MM.1S (cell line): ENCODE data around the gene GNPTG.

ENCODE experiments used
- DNase-seq: peaks from one replicate; pipeline ENCODE4 v3.0.0-alpha.2; 2015
- H2AFZ ChIP-seq: fragments of 300-600 bp; sonication (generic); 2 replicates; pipeline ENCODE4 v1.6.0; 2016; ENCODE audit warnings: antibody characterized with exemption, low read length
- H3F3A ChIP-seq: fragments of 300-600 bp; sonication (generic); 2 replicates; pipeline ENCODE4 v1.6.1; 2016; ENCODE audit warnings: mild to moderate bottlenecking, antibody characterized with exemption, low read length, moderate library complexity, mixed read lengths; ENCODE audit not compliant: insufficient read depth
- H3K27ac ChIP-seq: fragments of 300-600 bp; sonication (generic); 2 replicates; pipeline ENCODE4 v1.5.1; 2016; ENCODE audit warnings: mild to moderate bottlenecking, low read length
- H3K27me3 ChIP-seq: fragments of 300-600 bp; sonication (generic); replicated peaks from 2 replicates; pipeline ENCODE4 v1.6.0; 2016; ENCODE audit warnings: low read length; ENCODE audit not compliant: insufficient read depth
- H3K36me3 ChIP-seq: fragments of 300-600 bp; sonication (generic); replicated peaks from 2 replicates; pipeline ENCODE4 v1.6.1; 2016; ENCODE audit warnings: mild to moderate bottlenecking, low read length, mixed read lengths; ENCODE audit not compliant: insufficient read depth
- H3K4me1 ChIP-seq: fragments of 300-600 bp; sonication (generic); 2 replicates; pipeline ENCODE4 v1.6.1; 2016; ENCODE audit warnings: low read length, mixed read lengths
- H3K4me2 ChIP-seq: fragments of 300-600 bp; sonication (generic); 2 replicates; pipeline ENCODE4 v1.6.0; 2016; ENCODE audit warnings: low read depth, low read length
- H3K4me3 ChIP-seq: fragments of 300-600 bp; sonication (generic); 2 replicates; pipeline ENCODE4 v1.5.1; 2016; ENCODE audit warnings: low read length, mixed read lengths
- H3K79me2 ChIP-seq: fragments of 300-600 bp; sonication (generic); 2 replicates; pipeline ENCODE4 v1.6.1; 2016; ENCODE audit warnings: mixed run types, low read length, mixed read lengths
- H3K9ac ChIP-seq: fragments of 300-600 bp; sonication (generic); 2 replicates; pipeline ENCODE4 v1.6.1; 2016; ENCODE audit warnings: low read length, mixed read lengths
- H3K9me2 ChIP-seq: fragments of 300-600 bp; sonication (generic); replicated peaks from 2 replicates; pipeline ENCODE4 v1.6.1; 2016; ENCODE audit warnings: mild to moderate bottlenecking, low read length, mixed read lengths; ENCODE audit not compliant: insufficient read depth
- H3K9me3 ChIP-seq: fragments of 300-600 bp; sonication (generic); replicated peaks from 2 replicates; pipeline ENCODE4 v1.6.1; 2016; ENCODE audit warnings: mild to moderate bottlenecking, low read length, mixed read lengths; ENCODE audit not compliant: insufficient read depth
- H4K20me1 ChIP-seq: fragments of 300-600 bp; sonication (generic); 2 replicates; pipeline ENCODE4 v1.6.1; 2016; ENCODE audit warnings: mild to moderate bottlenecking, low read length, moderate library complexity, mixed read lengths; ENCODE audit not compliant: insufficient read depth
- CTCF ChIP-seq: fragments of 300-600 bp; sonication (generic); IDR thresholded peaks from 2 replicates; pipeline ENCODE4 v1.5.1; 2016; ENCODE audit warnings: antibody characterized with exemption, low read length, mixed read lengths
- EZH2 ChIP-seq: fragments of 300-600 bp; sonication (generic); optimal IDR thresholded peaks from 2 replicates; pipeline ENCODE3; 2017; ENCODE audit warnings: low read depth, mild to moderate bottlenecking, antibody characterized with exemption, low read length, mixed read lengths
- EZH2phosphoT487 ChIP-seq: fragments of 300-600 bp; sonication (generic); IDR thresholded peaks from 2 replicates; pipeline ENCODE4 v1.6.1; 2018; ENCODE audit warnings: antibody characterized with exemption, low read length

GNPTG gene

DNA sequence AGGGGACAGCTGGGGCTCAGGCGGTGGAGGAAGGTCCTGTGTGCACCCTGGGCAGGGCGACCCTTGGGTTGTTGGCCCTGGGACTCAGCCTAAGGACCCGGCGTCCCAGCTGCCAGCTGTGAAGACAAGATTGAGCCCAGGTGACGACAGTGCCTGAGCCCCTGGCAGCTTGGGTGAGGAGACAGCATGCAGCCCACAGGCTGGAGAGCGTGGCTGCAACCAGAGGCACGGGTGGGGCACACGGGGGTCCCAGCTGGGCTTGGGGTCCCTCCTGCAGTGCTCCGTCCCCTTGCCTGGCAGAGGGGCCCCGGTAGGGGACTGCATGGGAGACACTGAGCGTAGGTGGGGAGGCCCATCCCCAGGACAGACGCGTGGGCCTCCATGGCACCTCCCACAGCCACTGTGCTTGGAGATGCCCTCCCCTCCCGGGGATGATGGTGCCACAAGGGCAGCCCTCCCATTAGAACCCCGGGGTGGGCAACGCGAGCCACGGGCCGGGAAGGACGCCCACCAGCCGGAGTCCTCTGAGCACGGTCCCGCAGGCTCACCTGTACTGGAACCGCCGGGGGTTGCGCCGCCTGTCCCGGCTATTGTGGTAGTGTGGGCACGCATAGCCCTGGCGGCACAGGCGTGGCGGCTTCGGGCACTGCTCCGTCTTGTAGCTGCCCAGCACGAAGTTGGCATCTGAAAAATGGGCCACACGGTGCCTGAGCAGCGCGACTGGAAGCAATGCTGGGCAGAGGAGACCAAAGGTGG, 47.3 kb downstream of the GNPTG start:
- no peaks in the 10 kb centered on the region for H3K9me3 ChIP-seq
- peaks cover 15% of the 10 kb centered on the region for H3K79me2 ChIP-seq
- H3K27me3 ChIP-seq, result no peaks in the 10 kb centered on the region
- H4K20me1 ChIP-seq, result no peaks in the 10 kb centered on the region
- TF ChIP-seq EZH2 (no peak), CTCF (no peak), EZH2phosphoT487 (no peak)
- no peaks in the 10 kb centered on the region for H3F3A ChIP-seq
- H3K9me2 ChIP-seq, result no peaks in the 10 kb centered on the region
- H3K4me2 ChIP-seq, result no peak overlapping the region
- H3K4me1 ChIP-seq, result no peaks in the 10 kb centered on the region
- H2AFZ ChIP-seq, result no peak overlapping the region
- no peak overlapping the region for H3K9ac ChIP-seq
- peaks cover 3% of the 10 kb centered on the region; the same call in 1 of the 2 replicates for H3K36me3 ChIP-seq
- no peak overlapping the region for H3K4me3 ChIP-seq
- H3K27ac ChIP-seq, result no peak overlapping the region
- no peak for DNase-seq

DNA sequence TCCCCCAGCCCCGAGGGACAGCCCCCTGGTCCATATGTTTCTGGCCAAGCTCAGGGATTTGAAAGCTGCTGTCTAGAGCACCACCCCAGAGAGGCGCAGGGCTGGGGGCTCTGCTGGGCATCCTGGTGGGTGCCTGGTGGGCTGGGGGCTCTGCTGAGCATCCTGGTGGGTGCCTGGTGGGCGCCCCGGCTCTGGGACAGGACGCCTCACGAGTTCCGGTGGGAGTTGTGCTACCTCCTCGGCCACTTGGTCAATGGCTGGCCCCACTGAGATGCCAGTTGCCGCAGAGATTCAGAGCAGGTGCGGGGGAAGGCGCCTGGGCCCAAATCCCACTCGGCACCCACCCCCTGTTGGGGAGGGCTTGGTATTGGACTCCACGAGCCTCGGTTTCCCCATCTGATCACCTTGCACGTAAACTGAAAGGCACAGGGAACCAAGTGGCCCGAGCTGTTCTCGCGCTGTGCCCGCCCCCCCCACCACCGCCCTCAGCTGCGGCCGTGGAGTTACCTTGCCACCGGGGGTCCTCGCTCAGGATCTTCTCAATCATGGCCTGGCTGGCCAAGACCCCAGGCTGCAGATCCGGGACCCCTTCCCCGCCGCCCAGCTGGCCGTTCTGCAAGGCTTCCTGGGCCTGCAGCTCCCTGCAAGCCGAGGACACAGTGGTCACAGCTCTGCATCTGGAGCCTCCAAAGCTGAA, 49.5 kb downstream of the GNPTG start:
- no peaks in the 10 kb centered on the region for H3K9me2 ChIP-seq
- H3K9ac ChIP-seq, result no peak overlapping the region
- no peak overlapping the region for H3K4me2 ChIP-seq
- no peaks in the 10 kb centered on the region for H3K4me1 ChIP-seq
- no peak for DNase-seq
- H3K27ac ChIP-seq, result no peak overlapping the region
- H3K79me2 ChIP-seq, result peaks cover 34% of the 10 kb centered on the region
- H3K27me3 ChIP-seq, result no peaks in the 10 kb centered on the region
- no peaks in the 10 kb centered on the region for H4K20me1 ChIP-seq
- H3K36me3 ChIP-seq, result peaks cover 3% of the 10 kb centered on the region; the same call in 1 of the 2 replicates
- no peak overlapping the region for H2AFZ ChIP-seq
- H3F3A ChIP-seq, result no peaks in the 10 kb centered on the region
- TF ChIP-seq CTCF, result no peak
- TF ChIP-seq EZH2phosphoT487, result no peak
- no peak for TF ChIP-seq EZH2
- no peaks in the 10 kb centered on the region for H3K9me3 ChIP-seq
- no peak overlapping the region for H3K4me3 ChIP-seq

DNA sequence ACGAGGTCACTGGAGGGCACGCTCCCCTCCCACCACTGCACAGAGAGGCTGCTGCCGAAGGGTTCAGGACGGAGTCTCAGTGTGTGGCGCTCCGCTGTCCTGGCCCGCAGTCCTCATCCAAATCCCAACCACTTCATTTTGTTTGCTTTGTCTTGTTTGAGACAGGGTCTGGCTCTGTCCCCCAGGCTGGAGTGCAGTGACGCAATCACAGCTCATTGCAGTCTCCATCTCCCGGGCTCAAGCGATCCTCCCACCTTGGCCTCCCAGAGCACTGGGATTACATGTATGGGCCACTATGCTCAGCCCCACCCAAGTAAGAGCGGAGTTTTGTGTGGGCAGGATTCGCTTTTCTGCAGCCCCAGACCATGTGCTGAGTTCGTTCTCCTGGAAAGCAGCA, 50.0 kb downstream of the GNPTG start:
- Histone ChIP-seq H3K4me2 (no peak overlapping the region), H3K4me1 (no peaks in the 10 kb centered on the region), H3K27me3 (no peaks in the 10 kb centered on the region), H4K20me1 (no peaks in the 10 kb centered on the region), H3K27ac (no peak overlapping the region), H2AFZ (no peak overlapping the region), H3K36me3 (peaks cover 6% of the 10 kb centered on the region; the same call in 1 of the 2 replicates), H3K9ac (no peak overlapping the region), H3K9me3 (no peaks in the 10 kb centered on the region), H3F3A (no peaks in the 10 kb centered on the region), H3K9me2 (no peaks in the 10 kb centered on the region), H3K79me2 (peaks cover 38% of the 10 kb centered on the region), H3K4me3 (no peak overlapping the region)
- TF ChIP-seq EZH2phosphoT487 (no peak), CTCF (no peak), EZH2 (no peak)
- no peak for DNase-seq
